ENCODE data around the gene EFHC1. TPM values are rescaled to one million over a fixed set of nuclear protein-coding genes. Genes with fewer than 3 reads are reported as not detected.
A peak's percentile ranks its signal among the peaks of the same experiment; 100 is the strongest.

The EFHC1 gene
- polyA plus RNA-seq: 10 to 100 TPM; 10.4 to 23.8 (median 19.7) TPM
- long read RNA-seq, donor 1, full-length matches to known transcripts: 6 of 27 reads
- long read RNA-seq, donor 1, partial matches to known transcripts: 10 of 27 reads
- long read RNA-seq, donor 1, other reads (novel, unspliced or antisense): 11 of 27 reads
- long read RNA-seq, donor 2, full-length matches to known transcripts: 3 of 3 reads
- long read RNA-seq, donor 2, partial matches to known transcripts: 0 of 3 reads
- long read RNA-seq, donor 2, other reads (novel, unspliced or antisense): 0 of 3 reads
- long read RNA-seq, donor 3, full-length matches to known transcripts: 2 of 10 reads
- long read RNA-seq, donor 3, partial matches to known transcripts: 8 of 10 reads
- long read RNA-seq, donor 3, other reads (novel, unspliced or antisense): 0 of 10 reads
- long read RNA-seq, donor 4: 0 reads
- long read RNA-seq, donor 5: 0 reads
- long read RNA-seq, donor 6, full-length matches to known transcripts: 1 of 1 reads
- long read RNA-seq, donor 6, partial matches to known transcripts: 0 of 1 reads
- long read RNA-seq, donor 6, other reads (novel, unspliced or antisense): 0 of 1 reads
- long read RNA-seq, donor 7, full-length matches to known transcripts: 2 of 9 reads
- long read RNA-seq, donor 7, partial matches to known transcripts: 7 of 9 reads
- long read RNA-seq, donor 7, other reads (novel, unspliced or antisense): 0 of 9 reads
- long read RNA-seq, donor 8: 0 reads
- long read RNA-seq, donor 9, partial matches to known transcripts: 0 of 1 reads
- long read RNA-seq, donor 9, other reads (novel, unspliced or antisense): 0 of 1 reads
- long read RNA-seq, donor 10, full-length matches to known transcripts: 3 of 16 reads
- long read RNA-seq, donor 10, partial matches to known transcripts: 13 of 16 reads
- long read RNA-seq, donor 10, other reads (novel, unspliced or antisense): 0 of 16 reads

- Histone ChIP-seq H3K4me3 (ENCODE audit: low read depth in 1 of 3, low read length in 3 of 3) (peak within 1 kb of the TSS; percentile 67 to 76 (median 73)), H3K36me3 (ENCODE audit: control insufficient read depth in 3 of 3, insufficient read depth in 2 of 3, low read depth in 1 of 3, low read length in 3 of 3) (peaks cover 0 to 3% (median 0%) of the 10 kb centered on the region in 3 donors), H3K9me3 (ENCODE audit: control insufficient read depth in 2 of 2, insufficient read depth in 1 of 2, low read depth in 1 of 2, low read length in 1 of 2) (no peaks in the 10 kb centered on the region), H3K27me3 (ENCODE audit: control insufficient read depth in 3 of 3, insufficient read depth in 3 of 3, low read length in 3 of 3) (no peaks in the 10 kb centered on the region), H3K4me1 (ENCODE audit: control insufficient read depth in 3 of 3, insufficient read depth in 2 of 3, low read depth in 1 of 3, low read length in 2 of 3) (peaks cover 0 to 17% (median 0%) of the 10 kb centered on the region in 3 donors), H3K27ac (ENCODE audit: low read depth in 1 of 3, low read length in 2 of 3) (peak within 1 kb of the TSS; percentile 60 to 87 (median 85))
- DNase-seq (peak; percentile 98 to 99), FAIRE-seq (no peak)
- WGBS, 3 donors: 0% methylated on average over 45 to 57 of the region's 57 CpGs
Measured at GRCh38 chr6:52419809-52420667, at the start of gene EFHC1. TSS of gene EFHC1 (plus strand) at chr6:52420342. CDS start at chr6:52420411, 69 bp downstream.

GRCh38 chr6:52371656-52372191 lies 48.4 kb upstream of the EFHC1 start:
- Histone ChIP-seq H3K27ac (ENCODE audit: low read depth in 1 of 3, low read length in 2 of 3) (peak overlapping the region in 1 of 3 donors; percentile 9), H3K4me3 (ENCODE audit: low read depth in 1 of 3, low read length in 3 of 3) (no peak overlapping the region), H3K9me3 (ENCODE audit: control insufficient read depth in 2 of 2, insufficient read depth in 1 of 2, low read depth in 1 of 2, low read length in 1 of 2) (no peaks in the 10 kb centered on the region), H3K27me3 (ENCODE audit: control insufficient read depth in 3 of 3, insufficient read depth in 3 of 3, low read length in 3 of 3) (no peaks in the 10 kb centered on the region), H3K4me1 (ENCODE audit: control insufficient read depth in 3 of 3, insufficient read depth in 2 of 3, low read depth in 1 of 3, low read length in 2 of 3) (peaks cover 2 to 28% (median 11%) of the 10 kb centered on the region in 3 donors), H3K36me3 (ENCODE audit: control insufficient read depth in 3 of 3, insufficient read depth in 2 of 3, low read depth in 1 of 3, low read length in 3 of 3) (peaks cover 0 to 20% (median 4%) of the 10 kb centered on the region in 3 donors)
- 49 to 61% (median 56%) methylated on average over 2 of the region's 2 CpGs for WGBS, 3 donors
- FAIRE-seq: no peak
- peak; percentile 83 to 86 for DNase-seq

GRCh38 chr6:52373151-52373690 lies 46.9 kb upstream of the EFHC1 start:
- no peak for FAIRE-seq
- DNase-seq: no peak
- peaks cover 0 to 11% (median 2%) of the 10 kb centered on the region in 3 donors for H3K36me3 ChIP-seq (ENCODE audit: control insufficient read depth in 3 of 3, insufficient read depth in 2 of 3, low read depth in 1 of 3, low read length in 3 of 3)
- no peaks in the 10 kb centered on the region for H3K9me3 ChIP-seq (ENCODE audit: control insufficient read depth in 2 of 2, insufficient read depth in 1 of 2, low read depth in 1 of 2, low read length in 1 of 2)
- 96 to 99% (median 96%) methylated on average over 5 of the region's 5 CpGs for WGBS, 3 donors
- H3K27ac ChIP-seq (ENCODE audit: low read depth in 1 of 3, low read length in 2 of 3): no peak overlapping the region
- H3K4me1 ChIP-seq (ENCODE audit: control insufficient read depth in 3 of 3, insufficient read depth in 2 of 3, low read depth in 1 of 3, low read length in 2 of 3): peaks cover 4 to 21% (median 11%) of the 10 kb centered on the region in 3 donors
- no peak overlapping the region for H3K4me3 ChIP-seq (ENCODE audit: low read depth in 1 of 3, low read length in 3 of 3)
- H3K27me3 ChIP-seq (ENCODE audit: control insufficient read depth in 3 of 3, insufficient read depth in 3 of 3, low read length in 3 of 3): no peaks in the 10 kb centered on the region

GRCh38 chr6:52374247-52374646 lies 45.9 kb upstream of the EFHC1 start:
- 90 to 92% (median 92%) methylated on average over 4 of the region's 4 CpGs for WGBS, 3 donors
- FAIRE-seq: no peak
- H3K27ac ChIP-seq (ENCODE audit: low read depth in 1 of 3, low read length in 2 of 3): no peak overlapping the region

GRCh38 chr6:52375780-52376556 lies 44.2 kb upstream of the EFHC1 start:
- Histone ChIP-seq H3K4me1 (ENCODE audit: control insufficient read depth in 3 of 3, insufficient read depth in 2 of 3, low read depth in 1 of 3, low read length in 2 of 3) (peaks cover 4 to 19% (median 11%) of the 10 kb centered on the region in 3 donors), H3K27ac (ENCODE audit: low read depth in 1 of 3, low read length in 2 of 3) (peak overlapping the region in 2 of 3 donors; percentile 1 to 37), H3K27me3 (ENCODE audit: control insufficient read depth in 3 of 3, insufficient read depth in 3 of 3, low read length in 3 of 3) (no peaks in the 10 kb centered on the region), H3K4me3 (ENCODE audit: low read depth in 1 of 3, low read length in 3 of 3) (no peak overlapping the region), H3K36me3 (ENCODE audit: control insufficient read depth in 3 of 3, insufficient read depth in 2 of 3, low read depth in 1 of 3, low read length in 3 of 3) (peaks cover 0 to 14% (median 6%) of the 10 kb centered on the region in 3 donors), H3K9me3 (ENCODE audit: control insufficient read depth in 2 of 2, insufficient read depth in 1 of 2, low read depth in 1 of 2, low read length in 1 of 2) (no peaks in the 10 kb centered on the region)
- WGBS, 3 donors: 91 to 96% (median 95%) methylated on average over 2 of the region's 2 CpGs
- DNase-seq (no peak), FAIRE-seq (no peak)

More at GRCh38 chr6:52374247-52374646, 45.9 kb upstream of the EFHC1 start:
- Histone ChIP-seq H3K4me3 (ENCODE audit: low read depth in 1 of 3, low read length in 3 of 3) (no peak overlapping the region), H3K4me1 (ENCODE audit: control insufficient read depth in 3 of 3, insufficient read depth in 2 of 3, low read depth in 1 of 3, low read length in 2 of 3) (peaks cover 4 to 20% (median 11%) of the 10 kb centered on the region in 3 donors), H3K36me3 (ENCODE audit: control insufficient read depth in 3 of 3, insufficient read depth in 2 of 3, low read depth in 1 of 3, low read length in 3 of 3) (peaks cover 0 to 11% (median 2%) of the 10 kb centered on the region in 3 donors), H3K27me3 (ENCODE audit: control insufficient read depth in 3 of 3, insufficient read depth in 3 of 3, low read length in 3 of 3) (no peaks in the 10 kb centered on the region), H3K9me3 (ENCODE audit: control insufficient read depth in 2 of 2, insufficient read depth in 1 of 2, low read depth in 1 of 2, low read length in 1 of 2) (no peaks in the 10 kb centered on the region)
- no peak for DNase-seq

- WGBS, 3 donors: 87 to 89% (median 87%) methylated on average over 3 of the region's 3 CpGs
- Histone ChIP-seq H3K27me3 (ENCODE audit: control insufficient read depth in 3 of 3, insufficient read depth in 3 of 3, low read length in 3 of 3) (no peaks in the 10 kb centered on the region), H3K36me3 (ENCODE audit: control insufficient read depth in 3 of 3, insufficient read depth in 2 of 3, low read depth in 1 of 3, low read length in 3 of 3) (peaks cover 0 to 19% (median 6%) of the 10 kb centered on the region in 3 donors), H3K27ac (ENCODE audit: low read depth in 1 of 3, low read length in 2 of 3) (no peak overlapping the region), H3K4me3 (ENCODE audit: low read depth in 1 of 3, low read length in 3 of 3) (no peak overlapping the region), H3K4me1 (ENCODE audit: control insufficient read depth in 3 of 3, insufficient read depth in 2 of 3, low read depth in 1 of 3, low read length in 2 of 3) (peaks cover 4 to 14% (median 11%) of the 10 kb centered on the region in 3 donors), H3K9me3 (ENCODE audit: control insufficient read depth in 2 of 2, insufficient read depth in 1 of 2, low read depth in 1 of 2, low read length in 1 of 2) (no peaks in the 10 kb centered on the region)
- DNase-seq: no peak
- FAIRE-seq: no peak
Measured at GRCh38 chr6:52376763-52377162, 43.4 kb upstream of the EFHC1 start.
